Measurements from ENCODE around the gene CABCOCO1.

CABCOCO1 gene

DNA sequence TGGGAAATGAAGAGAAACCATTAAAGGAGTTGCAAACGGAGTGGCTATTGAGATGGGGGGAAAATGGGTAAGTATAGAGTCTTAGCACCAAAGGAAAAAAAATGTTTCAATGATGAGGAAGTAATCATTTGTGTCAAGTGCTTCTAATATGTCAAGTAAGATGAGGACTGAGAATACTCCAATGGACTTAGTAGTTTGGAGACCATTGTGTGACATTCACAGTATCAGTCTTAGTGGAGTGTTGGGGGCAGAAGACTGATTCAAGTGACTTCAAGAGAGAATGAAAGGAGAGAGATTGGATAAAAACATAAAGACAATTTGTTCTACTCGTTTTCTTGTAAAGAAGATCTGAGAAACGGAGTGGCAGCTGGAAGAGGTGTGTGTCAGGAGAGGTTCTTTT lies 150.2 kb downstream of the CABCOCO1 start:
- FAIRE-seq (no peak), DNase-seq (ENCODE audit: low spot score) (no peak)

GRCh38 chr10:61814160-61814559 lies 151.4 kb downstream of the CABCOCO1 start:
- no peak for FAIRE-seq
- no peak for DNase-seq (ENCODE audit: low spot score)

DNA sequence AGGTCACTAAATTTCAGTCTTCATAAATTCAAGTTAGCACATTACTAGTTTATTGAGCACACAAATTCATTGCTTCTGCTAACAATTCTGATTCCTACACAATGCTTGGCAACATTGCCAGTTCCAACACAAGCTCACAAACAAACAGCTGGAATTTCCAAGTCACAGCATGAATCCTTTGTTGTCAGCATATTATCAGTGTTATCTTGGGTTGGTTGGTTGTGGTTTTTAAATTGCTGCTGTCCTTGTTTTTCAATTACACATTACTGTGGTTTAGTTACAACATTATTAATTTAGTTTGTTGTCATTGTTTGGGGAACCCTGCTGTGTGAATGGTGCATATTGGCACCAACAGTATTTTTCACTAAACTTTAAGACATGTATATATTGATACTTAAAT lies 152.8 kb downstream of the CABCOCO1 start:
- FAIRE-seq (no peak), DNase-seq (ENCODE audit: low spot score) (no peak)
